ENCODE measurements around the gene MMP21. TPM values are rescaled to one million over a fixed set of nuclear protein-coding genes. Genes with fewer than 3 reads are reported as not detected.

The MMP21 gene
- total and polyA plus RNA-seq, 2 of the 13 experiments (the other 11 are each of a cell fraction or from before 2014, with no cell fraction given): not detected

DNA sequence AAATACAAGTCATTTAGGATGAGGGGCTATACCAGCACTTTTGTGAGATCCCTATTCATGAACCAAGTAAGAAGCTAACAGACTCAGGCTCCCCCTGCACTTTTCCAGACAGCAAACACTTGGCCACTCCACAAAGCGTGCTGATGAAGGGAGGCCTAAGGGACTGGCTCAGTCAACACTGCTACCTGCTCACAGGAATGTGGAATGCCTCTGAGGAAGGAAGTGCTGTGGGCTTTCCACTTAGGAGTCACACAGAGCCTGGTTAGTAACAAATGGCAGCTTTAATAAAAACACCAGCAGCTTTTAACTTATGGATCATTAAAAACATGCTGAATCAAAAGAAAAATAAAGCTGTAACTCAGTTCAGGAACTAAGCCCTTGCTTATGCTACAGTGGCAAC, 32.4 kb upstream of the MMP21 start:
- no peak for DNase-seq (ENCODE audit: low spot score)
- ATAC-seq: no peak
- no peak overlapping the region for H3K27ac ChIP-seq (ENCODE audit: extremely low read length, insufficient read depth, low read length)
- in situ Hi-C loops (cut with HindIII; ENCODE audit: extremely low pct_ligation_motif_present, low pct_unique_long_range_greater_than_20kb): no loop called here
- ChIA-PET POLR2A (interaction anchor here (1.4 kb wide), 1 partner anchor 10 kb away, joined by 4 read pairs; no protein-coding TSS in a partner anchor), CTCF (ENCODE audit: low intra/inter-chr PET ratio, low total read pairs) (no interaction called here)
- H3K4me3 ChIP-seq (replicated peaks in 1 of 3; ENCODE audit: insufficient read depth in 1 of 3, low read depth in 2 of 3, low read length in 3 of 3): no peak overlapping the region
- no peak for FAIRE-seq
- no peaks in the 10 kb centered on the region for H3K4me1 ChIP-seq (ENCODE audit: insufficient read depth, low read length)
- TF ChIP-seq, protein P1, sequence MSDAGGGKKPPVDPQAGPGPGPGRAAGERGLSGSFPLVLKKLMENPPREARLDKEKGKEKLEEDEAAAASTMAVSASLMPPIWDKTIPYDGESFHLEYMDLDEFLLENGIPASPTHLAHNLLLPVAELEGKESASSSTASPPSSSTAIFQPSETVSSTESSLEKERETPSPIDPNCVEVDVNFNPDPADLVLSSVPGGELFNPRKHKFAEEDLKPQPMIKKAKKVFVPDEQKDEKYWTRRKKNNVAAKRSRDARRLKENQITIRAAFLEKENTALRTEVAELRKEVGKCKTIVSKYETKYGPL (CRISPR knock-in tag; IDR thresholded peaks at IDR 0.05): no peak
- TF ChIP-seq ZNF354B (CRISPR knock-in tag; IDR thresholded peaks at IDR 0.05) (no peak), ZNF253 (CRISPR knock-in tag; IDR thresholded peaks at IDR 0.05; ENCODE audit: borderline replicate concordance) (no peak), CCDC6 (CRISPR knock-in tag; IDR thresholded peaks at IDR 0.05) (no peak), MATR3 (CRISPR knock-in tag; IDR thresholded peaks at IDR 0.05) (no peak), ZNF24 (IDR thresholded peaks at IDR 0.05) (no peak), ELF3 (CRISPR knock-in tag; IDR thresholded peaks at IDR 0.05) (no peak), GZF1 (CRISPR knock-in tag; IDR thresholded peaks at IDR 0.05) (no peak), NONO (IDR thresholded peaks at IDR 0.05) (no peak), NONO (CRISPR knock-in tag; conservative IDR thresholded peaks at IDR 0.05) (no peak), CHD4 (IDR thresholded peaks at IDR 0.05; ENCODE audit: borderline replicate concordance, low read length) (no peak), ZNF138 (CRISPR knock-in tag; IDR thresholded peaks at IDR 0.05; ENCODE audit: low read depth) (no peak), SIX1 (CRISPR knock-in tag; IDR thresholded peaks at IDR 0.05; ENCODE audit: borderline replicate concordance) (no peak)
- TF ChIP-seq, protein P2, sequence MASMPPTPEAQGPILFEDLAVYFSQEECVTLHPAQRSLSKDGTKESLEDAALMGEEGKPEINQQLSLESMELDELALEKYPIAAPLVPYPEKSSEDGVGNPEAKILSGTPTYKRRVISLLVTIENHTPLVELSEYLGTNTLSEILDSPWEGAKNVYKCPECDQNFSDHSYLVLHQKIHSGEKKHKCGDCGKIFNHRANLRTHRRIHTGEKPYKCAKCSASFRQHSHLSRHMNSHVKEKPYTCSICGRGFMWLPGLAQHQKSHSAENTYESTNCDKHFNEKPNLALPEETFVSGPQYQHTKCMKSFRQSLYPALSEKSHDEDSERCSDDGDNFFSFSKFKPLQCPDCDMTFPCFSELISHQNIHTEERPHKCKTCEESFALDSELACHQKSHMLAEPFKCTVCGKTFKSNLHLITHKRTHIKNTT (CRISPR knock-in tag; IDR thresholded peaks at IDR 0.05): no peak
- TF ChIP-seq, protein P3, sequence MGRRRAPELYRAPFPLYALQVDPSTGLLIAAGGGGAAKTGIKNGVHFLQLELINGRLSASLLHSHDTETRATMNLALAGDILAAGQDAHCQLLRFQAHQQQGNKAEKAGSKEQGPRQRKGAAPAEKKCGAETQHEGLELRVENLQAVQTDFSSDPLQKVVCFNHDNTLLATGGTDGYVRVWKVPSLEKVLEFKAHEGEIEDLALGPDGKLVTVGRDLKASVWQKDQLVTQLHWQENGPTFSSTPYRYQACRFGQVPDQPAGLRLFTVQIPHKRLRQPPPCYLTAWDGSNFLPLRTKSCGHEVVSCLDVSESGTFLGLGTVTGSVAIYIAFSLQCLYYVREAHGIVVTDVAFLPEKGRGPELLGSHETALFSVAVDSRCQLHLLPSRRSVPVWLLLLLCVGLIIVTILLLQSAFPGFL (CRISPR knock-in tag; IDR thresholded peaks at IDR 0.05): no peak
- TF ChIP-seq, protein P4, sequence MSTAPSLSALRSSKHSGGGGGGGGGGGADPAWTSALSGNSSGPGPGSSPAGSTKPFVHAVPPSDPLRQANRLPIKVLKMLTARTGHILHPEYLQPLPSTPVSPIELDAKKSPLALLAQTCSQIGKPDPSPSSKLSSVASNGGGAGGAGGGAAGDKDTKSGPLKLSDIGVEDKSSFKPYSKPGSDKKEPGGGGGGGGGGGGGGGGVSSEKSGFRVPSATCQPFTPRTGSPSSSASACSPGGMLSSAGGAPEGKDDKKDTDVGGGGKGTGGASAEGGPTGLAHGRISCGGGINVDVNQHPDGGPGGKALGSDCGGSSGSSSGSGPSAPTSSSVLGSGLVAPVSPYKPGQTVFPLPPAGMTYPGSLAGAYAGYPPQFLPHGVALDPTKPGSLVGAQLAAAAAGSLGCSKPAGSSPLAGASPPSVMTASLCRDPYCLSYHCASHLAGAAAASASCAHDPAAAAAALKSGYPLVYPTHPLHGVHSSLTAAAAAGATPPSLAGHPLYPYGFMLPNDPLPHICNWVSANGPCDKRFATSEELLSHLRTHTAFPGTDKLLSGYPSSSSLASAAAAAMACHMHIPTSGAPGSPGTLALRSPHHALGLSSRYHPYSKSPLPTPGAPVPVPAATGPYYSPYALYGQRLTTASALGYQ (CRISPR knock-in tag; IDR thresholded peaks at IDR 0.05): no peak
- TF ChIP-seq, protein P5, sequence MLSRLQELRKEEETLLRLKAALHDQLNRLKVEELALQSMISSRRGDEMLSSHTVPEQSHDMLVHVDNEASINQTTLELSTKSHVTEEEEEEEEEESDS (CRISPR knock-in tag; IDR thresholded peaks at IDR 0.05; ENCODE audit: borderline replicate concordance): no peak
- TF ChIP-seq, protein P6, sequence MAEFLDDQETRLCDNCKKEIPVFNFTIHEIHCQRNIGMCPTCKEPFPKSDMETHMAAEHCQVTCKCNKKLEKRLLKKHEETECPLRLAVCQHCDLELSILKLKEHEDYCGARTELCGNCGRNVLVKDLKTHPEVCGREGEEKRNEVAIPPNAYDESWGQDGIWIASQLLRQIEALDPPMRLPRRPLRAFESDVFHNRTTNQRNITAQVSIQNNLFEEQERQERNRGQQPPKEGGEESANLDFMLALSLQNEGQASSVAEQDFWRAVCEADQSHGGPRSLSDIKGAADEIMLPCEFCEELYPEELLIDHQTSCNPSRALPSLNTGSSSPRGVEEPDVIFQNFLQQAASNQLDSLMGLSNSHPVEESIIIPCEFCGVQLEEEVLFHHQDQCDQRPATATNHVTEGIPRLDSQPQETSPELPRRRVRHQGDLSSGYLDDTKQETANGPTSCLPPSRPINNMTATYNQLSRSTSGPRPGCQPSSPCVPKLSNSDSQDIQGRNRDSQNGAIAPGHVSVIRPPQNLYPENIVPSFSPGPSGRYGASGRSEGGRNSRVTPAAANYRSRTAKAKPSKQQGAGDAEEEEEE (CRISPR knock-in tag; IDR thresholded peaks at IDR 0.05; ENCODE audit: borderline replicate concordance): no peak
- no peak overlapping the region for H3K4me2 ChIP-seq (ENCODE audit: low read depth, low read length)
- H3K9ac ChIP-seq (ENCODE audit: insufficient read depth, low read depth, low read length): no peak overlapping the region
- no peak overlapping the region for H2AFZ ChIP-seq (ENCODE audit: low read length)
- no peaks in the 10 kb centered on the region for H4K20me1 ChIP-seq (ENCODE audit: insufficient read depth, low read length)
- WGBS (ENCODE audit: low lambda C conversion rate): 100% methylated on average over 1 of the region's 1 CpG
- intact Hi-C loops (cut with micrococcal nuclease; ENCODE audit: unreplicated experiment): no loop called here
- no peaks in the 10 kb centered on the region for H3K79me2 ChIP-seq (ENCODE audit: insufficient read depth, low read length)
- no peaks in the 10 kb centered on the region for H3K27me3 ChIP-seq (ENCODE audit: control insufficient read depth in 1 of 2, insufficient read depth in 2 of 2, low read length in 2 of 2)
- H3K9me3 ChIP-seq (ENCODE audit: low read length): no peaks in the 10 kb centered on the region
- peaks cover 13 to 23% of the 10 kb centered on the region in 2 experiments for H3K36me3 ChIP-seq (replicated peaks in 1 of 2; ENCODE audit: control insufficient read depth in 1 of 2, insufficient read depth in 2 of 2, low read length in 2 of 2)
- no TSS peak for BruUV-seq (replicated peaks)
